ENCODE data around the gene CMIP.

CMIP gene

GRCh38 chr16:81624403-81624759 lies 179.8 kb downstream of the CMIP start:
- H3K79me1 ChIP-seq (ENCODE audit: low read length) = peaks cover 9% of the 10 kb centered on the region
- H3K23ac ChIP-seq (ENCODE audit: low read length) = no peak overlapping the region
- no peak overlapping the region for H4K12ac ChIP-seq (ENCODE audit: low read depth, low read length)
- H3K9ac ChIP-seq (ENCODE audit: low read length) = no peak overlapping the region
- no peak overlapping the region for H2BK12ac ChIP-seq (ENCODE audit: low read length)
- no peak overlapping the region for H3K27ac ChIP-seq (ENCODE audit: low read depth, low read length)
- H2AK5ac ChIP-seq (ENCODE audit: low read length) = no peak overlapping the region
- peaks cover 16 to 18% of the 10 kb centered on the region in 2 experiments for H3K4me1 ChIP-seq (ENCODE audit: control insufficient read depth in 1 of 2, insufficient read depth in 2 of 2, low read length in 2 of 2)
- no peak overlapping the region for H2BK5ac ChIP-seq (ENCODE audit: low read depth, low read length, poor library complexity)
- H3K36me3 ChIP-seq (ENCODE audit: control insufficient read depth in 1 of 2, insufficient read depth in 2 of 2, low read length in 2 of 2) = peaks cover 15 to 37% of the 10 kb centered on the region in 2 experiments
- H3K14ac ChIP-seq (ENCODE audit: low read length) = no peak overlapping the region
- no peak overlapping the region for H4K91ac ChIP-seq (ENCODE audit: low read depth, low read length)
- no CpG with 5 or more reads among the region's 6 CpGs for WGBS (ENCODE audit: extremely low coverage, insufficient coverage, insufficient read length)
- no peak overlapping the region for H3K18ac ChIP-seq (ENCODE audit: low read length)
- H3K27me3 ChIP-seq (ENCODE audit: insufficient read depth, low read length) = no peaks in the 10 kb centered on the region
- no peak overlapping the region for H3K4me2 ChIP-seq (ENCODE audit: low read length)
- no peak overlapping the region for H2BK120ac ChIP-seq (ENCODE audit: insufficient read depth, low read length, poor library complexity)
- no peak overlapping the region for H3K4ac ChIP-seq (ENCODE audit: low read depth, low read length)
- H2AFZ ChIP-seq (ENCODE audit: insufficient read depth, low read length, poor library complexity) = no peak overlapping the region
- no peaks in the 10 kb centered on the region for H3K9me3 ChIP-seq (ENCODE audit: insufficient read depth, low read depth, low read length)
- no peak overlapping the region for H4K8ac ChIP-seq (ENCODE audit: low read depth, low read length)
- no peak for DNase-seq
- peaks cover 2% of the 10 kb centered on the region for H3K79me2 ChIP-seq (ENCODE audit: control insufficient read depth, insufficient read depth, low read length, poor library complexity)
- no peak overlapping the region for H3K4me3 ChIP-seq (ENCODE audit: low read depth, low read length)

GRCh38 chr16:81624760-81625543 lies 180.3 kb downstream of the CMIP start:
- peak overlapping the region; percentile 6 for H3K4ac ChIP-seq (ENCODE audit: low read depth, low read length)
- no peak overlapping the region for H3K9ac ChIP-seq (ENCODE audit: low read length)
- WGBS (ENCODE audit: extremely low coverage, insufficient coverage, insufficient read length) = no CpG with 5 or more reads among the region's 11 CpGs
- no peak overlapping the region for H4K91ac ChIP-seq (ENCODE audit: low read depth, low read length)
- H2AK5ac ChIP-seq (ENCODE audit: low read length) = no peak overlapping the region
- no peak overlapping the region for H4K8ac ChIP-seq (ENCODE audit: low read depth, low read length)
- DNase-seq = no peak
- peaks cover 2% of the 10 kb centered on the region for H3K79me2 ChIP-seq (ENCODE audit: control insufficient read depth, insufficient read depth, low read length, poor library complexity)
- H3K18ac ChIP-seq (ENCODE audit: low read length) = peak overlapping the region; percentile 21
- H3K36me3 ChIP-seq (ENCODE audit: control insufficient read depth in 1 of 2, insufficient read depth in 2 of 2, low read length in 2 of 2) = peaks cover 15 to 38% of the 10 kb centered on the region in 2 experiments
- no peaks in the 10 kb centered on the region for H3K9me3 ChIP-seq (ENCODE audit: insufficient read depth, low read depth, low read length)
- H3K79me1 ChIP-seq (ENCODE audit: low read length) = peaks cover 9% of the 10 kb centered on the region
- H2BK120ac ChIP-seq (ENCODE audit: insufficient read depth, low read length, poor library complexity) = no peak overlapping the region
- no peak overlapping the region for H3K4me2 ChIP-seq (ENCODE audit: low read length)
- H2BK12ac ChIP-seq (ENCODE audit: low read length) = no peak overlapping the region
- H3K23ac ChIP-seq (ENCODE audit: low read length) = no peak overlapping the region
- H4K12ac ChIP-seq (ENCODE audit: low read depth, low read length) = no peak overlapping the region
- H3K14ac ChIP-seq (ENCODE audit: low read length) = no peak overlapping the region
- H3K4me1 ChIP-seq (ENCODE audit: control insufficient read depth in 1 of 2, insufficient read depth in 2 of 2, low read length in 2 of 2) = peaks cover 16 to 18% of the 10 kb centered on the region in 2 experiments
- H3K4me3 ChIP-seq (ENCODE audit: low read depth, low read length) = no peak overlapping the region
- H2AFZ ChIP-seq (ENCODE audit: insufficient read depth, low read length, poor library complexity) = no peak overlapping the region
- H3K27me3 ChIP-seq (ENCODE audit: insufficient read depth, low read length) = no peaks in the 10 kb centered on the region
- H2BK5ac ChIP-seq (ENCODE audit: low read depth, low read length, poor library complexity) = no peak overlapping the region
- H3K27ac ChIP-seq (ENCODE audit: low read depth, low read length) = no peak overlapping the region

DNA sequence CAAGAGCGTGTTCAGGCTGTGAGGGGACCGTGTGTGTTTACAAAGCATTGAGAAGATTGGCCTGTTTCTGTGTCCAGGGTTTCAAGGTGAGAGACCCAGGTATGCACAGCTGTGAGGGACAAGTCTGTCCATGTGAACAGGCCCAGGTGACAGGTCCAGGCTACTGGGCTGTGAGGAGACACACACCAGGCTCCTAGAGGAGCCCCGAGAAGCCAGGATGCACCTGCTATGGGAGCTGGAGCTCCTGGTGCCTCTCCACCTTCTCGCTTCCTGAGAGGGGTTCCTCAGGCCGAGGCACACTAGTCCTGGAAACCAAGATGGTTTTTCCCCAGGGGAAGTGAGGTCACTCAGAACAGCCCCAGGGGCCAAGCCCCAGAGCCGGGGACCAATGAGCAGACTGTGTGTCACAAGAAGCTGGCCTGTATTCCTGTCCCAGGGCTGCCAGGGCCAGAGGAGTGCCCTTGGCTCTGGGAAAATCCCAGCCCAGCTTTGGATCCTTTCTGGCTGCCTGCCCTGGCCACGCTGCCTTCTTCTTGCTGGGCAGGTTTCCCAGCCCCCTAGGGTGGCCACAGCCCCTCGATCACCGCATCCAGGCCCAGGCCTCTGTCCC lies 181.0 kb downstream of the CMIP start:
- WGBS (ENCODE audit: extremely low coverage, insufficient coverage, insufficient read length) = no CpG with 5 or more reads among the region's 9 CpGs
- H3K9me3 ChIP-seq (ENCODE audit: insufficient read depth, low read depth, low read length) = no peaks in the 10 kb centered on the region

GRCh38 chr16:81626181-81626674 lies 181.6 kb downstream of the CMIP start:
- no peaks in the 10 kb centered on the region for H3K9me3 ChIP-seq (ENCODE audit: insufficient read depth, low read depth, low read length)
- peaks cover 7% of the 10 kb centered on the region for H3K79me1 ChIP-seq (ENCODE audit: low read length)
- 100% methylated on average over 6 of the region's 6 CpGs for WGBS (ENCODE audit: extremely low coverage, insufficient coverage, insufficient read length)
- H2AK5ac ChIP-seq (ENCODE audit: low read length) = no peak overlapping the region
- no peak overlapping the region for H2BK5ac ChIP-seq (ENCODE audit: low read depth, low read length, poor library complexity)
- H2AFZ ChIP-seq (ENCODE audit: insufficient read depth, low read length, poor library complexity) = no peak overlapping the region
- peaks cover 13 to 34% of the 10 kb centered on the region in 2 experiments for H3K36me3 ChIP-seq (ENCODE audit: control insufficient read depth in 1 of 2, insufficient read depth in 2 of 2, low read length in 2 of 2)
- H3K27me3 ChIP-seq (ENCODE audit: insufficient read depth, low read length) = no peaks in the 10 kb centered on the region
- no peak for DNase-seq
- peak overlapping the region; percentile 71 for H3K18ac ChIP-seq (ENCODE audit: low read length)
- no peak overlapping the region for H4K8ac ChIP-seq (ENCODE audit: low read depth, low read length)
- no peak overlapping the region for H3K14ac ChIP-seq (ENCODE audit: low read length)
- no peak overlapping the region for H3K4me3 ChIP-seq (ENCODE audit: low read depth, low read length)
- peaks cover 4 to 8% of the 10 kb centered on the region in 2 experiments for H3K4me1 ChIP-seq (ENCODE audit: control insufficient read depth in 1 of 2, insufficient read depth in 2 of 2, low read length in 2 of 2)
- peak overlapping the region; percentile 1 for H4K91ac ChIP-seq (ENCODE audit: low read depth, low read length)
- peak overlapping the region; percentile 22 for H3K23ac ChIP-seq (ENCODE audit: low read length)
- H3K4ac ChIP-seq (ENCODE audit: low read depth, low read length) = no peak overlapping the region
- H2BK120ac ChIP-seq (ENCODE audit: insufficient read depth, low read length, poor library complexity) = no peak overlapping the region
- no peak overlapping the region for H3K9ac ChIP-seq (ENCODE audit: low read length)
- peaks cover 2% of the 10 kb centered on the region for H3K79me2 ChIP-seq (ENCODE audit: control insufficient read depth, insufficient read depth, low read length, poor library complexity)
- no peak overlapping the region for H4K12ac ChIP-seq (ENCODE audit: low read depth, low read length)
- no peak overlapping the region for H2BK12ac ChIP-seq (ENCODE audit: low read length)
- no peak overlapping the region for H3K27ac ChIP-seq (ENCODE audit: low read depth, low read length)
- no peak overlapping the region for H3K4me2 ChIP-seq (ENCODE audit: low read length)

More for the DNA sequence above, 181.0 kb downstream of the CMIP start:
- no peak overlapping the region for H3K27ac ChIP-seq (ENCODE audit: low read depth, low read length)
- H2BK5ac ChIP-seq (ENCODE audit: low read depth, low read length, poor library complexity) = no peak overlapping the region
- H3K4ac ChIP-seq (ENCODE audit: low read depth, low read length) = no peak overlapping the region
- peak overlapping the region; percentile 21 for H3K18ac ChIP-seq (ENCODE audit: low read length)
- H3K27me3 ChIP-seq (ENCODE audit: insufficient read depth, low read length) = no peaks in the 10 kb centered on the region
- no peak overlapping the region for H3K4me2 ChIP-seq (ENCODE audit: low read length)
- no peak overlapping the region for H3K14ac ChIP-seq (ENCODE audit: low read length)
- H3K79me2 ChIP-seq (ENCODE audit: control insufficient read depth, insufficient read depth, low read length, poor library complexity) = peaks cover 2% of the 10 kb centered on the region
- no peak overlapping the region for H2AK5ac ChIP-seq (ENCODE audit: low read length)
- H2BK120ac ChIP-seq (ENCODE audit: insufficient read depth, low read length, poor library complexity) = no peak overlapping the region
- H3K4me1 ChIP-seq (ENCODE audit: control insufficient read depth in 1 of 2, insufficient read depth in 2 of 2, low read length in 2 of 2) = peaks cover 10 to 12% of the 10 kb centered on the region in 2 experiments
- H3K4me3 ChIP-seq (ENCODE audit: low read depth, low read length) = no peak overlapping the region
- H3K36me3 ChIP-seq (ENCODE audit: control insufficient read depth in 1 of 2, insufficient read depth in 2 of 2, low read length in 2 of 2) = peaks cover 13 to 36% of the 10 kb centered on the region in 2 experiments
- no peak overlapping the region for H3K23ac ChIP-seq (ENCODE audit: low read length)
- H4K12ac ChIP-seq (ENCODE audit: low read depth, low read length) = no peak overlapping the region
- H3K9ac ChIP-seq (ENCODE audit: low read length) = no peak overlapping the region
- H2AFZ ChIP-seq (ENCODE audit: insufficient read depth, low read length, poor library complexity) = no peak overlapping the region
- no peak overlapping the region for H4K8ac ChIP-seq (ENCODE audit: low read depth, low read length)
- peak overlapping the region; percentile 1 for H4K91ac ChIP-seq (ENCODE audit: low read depth, low read length)
- peak in 1 of 2 donors; percentile 28 for DNase-seq
- peaks cover 9% of the 10 kb centered on the region for H3K79me1 ChIP-seq (ENCODE audit: low read length)
- no peak overlapping the region for H2BK12ac ChIP-seq (ENCODE audit: low read length)

Data from trophoblast cell (in vitro differentiated cells and primary cell).